COLO829 (cell line): ENCODE measurements around the gene PKLR.
"Not testable (repeated sequence)": the region's sequence is repeated elsewhere in the genome, so short reads cannot be mapped to it uniquely, and the experiment has no call there.

Source experiments
- DNase-seq: peaks from one replicate; pipeline ENCODE4 v3.0.0; 2012; ENCODE audit warnings: low spot score

The PKLR gene

DNA sequence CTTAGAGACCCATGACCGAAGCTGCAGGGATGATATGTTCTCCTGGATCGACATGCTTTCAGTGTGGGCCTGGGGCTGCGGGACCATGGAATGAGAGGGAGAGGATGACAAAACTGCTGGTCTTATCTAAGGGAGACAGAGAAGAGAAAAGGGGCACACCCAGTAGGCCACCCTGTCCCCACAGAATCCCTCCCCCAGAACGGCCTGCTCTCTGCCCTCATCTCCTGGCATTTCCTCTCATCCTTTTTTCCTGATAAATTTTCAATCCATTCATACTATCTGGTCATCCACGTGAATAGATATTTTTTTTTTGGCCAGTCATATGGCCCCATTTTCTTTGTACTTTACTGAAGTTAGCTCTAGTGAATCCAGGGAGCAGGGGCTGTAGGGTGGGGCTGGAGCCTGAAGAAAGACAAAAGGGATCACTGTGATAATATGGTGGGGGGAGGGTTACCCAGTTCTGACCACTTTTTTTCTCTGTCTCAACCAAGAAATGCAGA lies at the start of gene PKLR:
Gene PKLR (minus strand): TSS at position 97 of the 500 bp plus-strand sequence. CDS start 43 bp downstream, at position 54.
- DNase-seq, result no peak

DNA sequence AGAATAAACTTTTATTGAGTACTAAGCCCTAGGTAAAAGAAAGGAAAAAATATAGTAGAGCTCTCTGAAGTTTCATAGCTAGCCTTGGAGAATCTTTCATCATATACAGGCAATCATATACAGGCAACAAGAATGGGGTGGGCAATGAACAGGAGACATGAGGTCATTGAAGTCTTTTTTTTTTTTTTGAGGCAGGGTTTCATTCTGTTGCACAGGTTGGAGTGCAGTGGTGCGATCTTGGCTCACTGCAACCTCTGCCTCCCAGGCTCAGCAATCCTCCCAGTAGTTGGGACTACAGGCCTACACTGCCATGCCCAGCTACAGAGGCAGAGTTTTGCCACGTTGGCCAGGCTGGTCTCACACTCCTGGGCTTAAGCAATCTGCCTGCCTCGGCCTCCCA lies 41.6 kb upstream of the PKLR start:
- no peak for DNase-seq

DNA sequence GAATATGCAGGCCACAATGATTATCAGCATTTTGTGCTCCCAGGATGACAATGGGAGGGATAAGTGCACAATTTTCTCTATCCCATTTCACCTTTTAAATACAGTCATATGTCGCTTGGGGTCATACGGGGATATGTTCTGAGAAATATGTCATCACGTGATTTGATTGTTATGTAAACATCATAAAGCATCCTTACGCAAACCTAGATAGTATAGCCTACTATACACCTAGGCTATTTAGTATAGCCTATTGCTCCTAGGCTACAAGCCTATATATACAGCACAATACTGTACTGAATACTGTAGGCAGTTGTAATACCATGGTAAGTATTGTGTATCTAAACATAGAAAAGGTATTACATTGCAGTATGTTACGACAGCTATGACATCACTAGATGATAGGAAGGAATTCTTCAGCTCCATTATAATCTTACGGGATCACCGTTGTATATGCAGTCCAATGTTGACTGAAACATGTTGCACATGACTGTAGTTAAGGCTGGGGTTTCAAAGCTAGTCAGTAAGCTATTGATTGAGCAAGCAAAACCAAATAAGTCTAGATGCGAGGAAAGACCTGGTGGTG lies 38.4 kb upstream of the PKLR start:
- no peak for DNase-seq

DNA sequence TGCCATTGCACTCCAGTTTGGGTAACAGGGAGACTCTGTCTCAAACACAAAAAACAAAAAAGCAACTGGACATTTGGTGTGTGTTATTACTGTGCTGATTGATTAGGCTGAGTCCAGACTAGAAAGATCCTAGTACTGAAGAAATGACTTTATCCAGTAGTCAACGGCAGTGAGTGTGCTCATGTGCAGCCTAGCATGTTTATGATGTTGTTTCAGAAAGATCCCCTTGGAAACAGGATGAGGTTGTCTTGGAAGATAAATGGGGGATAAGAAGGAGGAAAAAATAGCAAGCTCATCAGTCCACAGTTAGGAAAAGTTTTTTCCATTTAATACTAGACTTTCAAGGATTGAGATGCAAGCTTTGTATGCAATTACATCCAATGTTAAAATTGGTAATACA lies 33.7 kb upstream of the PKLR start:
- no peak for DNase-seq

DNA sequence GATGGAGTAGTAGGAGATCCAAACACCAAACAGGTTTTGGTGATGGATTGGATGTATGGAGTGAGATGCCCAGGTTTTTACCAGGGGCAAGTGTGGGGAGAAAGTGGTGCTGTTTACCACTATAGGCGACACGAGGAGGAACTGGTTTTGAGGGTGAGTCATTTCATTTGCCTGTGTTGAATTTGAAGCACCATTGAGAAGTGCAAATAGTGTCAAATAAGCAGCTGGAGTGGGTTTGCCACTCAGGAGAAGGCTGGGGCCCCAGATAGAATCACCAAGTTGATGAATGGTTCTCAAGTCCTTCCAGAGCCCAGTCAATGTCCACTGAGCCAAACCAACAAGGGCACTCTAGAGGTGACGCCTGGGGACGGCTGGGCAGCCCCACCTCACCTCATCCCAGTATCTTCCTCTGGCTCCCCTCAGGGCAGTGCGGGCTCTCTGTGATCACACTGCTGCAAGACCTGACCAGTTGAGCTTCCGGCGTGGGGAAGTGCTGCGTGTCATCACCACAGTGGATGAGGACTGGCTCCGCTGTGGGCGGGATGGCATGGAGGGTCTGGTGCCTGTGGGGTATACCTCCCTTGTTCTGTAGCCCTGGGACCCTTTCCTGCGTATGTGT lies 28.9 kb upstream of the PKLR start:
- no peak for DNase-seq

DNA sequence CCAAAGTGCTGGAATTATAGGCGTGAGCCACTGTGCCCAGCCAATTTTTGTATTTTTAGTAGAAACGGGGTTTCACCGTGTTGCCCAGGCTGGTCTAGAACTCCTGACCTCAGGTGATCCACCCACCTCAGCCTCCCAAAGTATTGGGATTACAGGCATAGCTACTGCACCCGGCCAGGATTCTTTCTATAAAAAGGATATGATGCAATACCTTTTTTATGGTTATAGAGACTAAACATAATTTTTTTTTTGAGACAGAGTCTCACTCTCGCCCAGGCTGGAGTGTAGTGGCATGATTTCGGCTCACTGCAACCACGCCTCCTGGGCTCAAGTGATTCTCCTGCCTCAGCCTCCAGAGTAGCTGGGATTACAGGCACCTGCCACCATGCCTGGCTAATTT lies 27.6 kb upstream of the PKLR start:
- not testable (repeated sequence) for DNase-seq

DNA sequence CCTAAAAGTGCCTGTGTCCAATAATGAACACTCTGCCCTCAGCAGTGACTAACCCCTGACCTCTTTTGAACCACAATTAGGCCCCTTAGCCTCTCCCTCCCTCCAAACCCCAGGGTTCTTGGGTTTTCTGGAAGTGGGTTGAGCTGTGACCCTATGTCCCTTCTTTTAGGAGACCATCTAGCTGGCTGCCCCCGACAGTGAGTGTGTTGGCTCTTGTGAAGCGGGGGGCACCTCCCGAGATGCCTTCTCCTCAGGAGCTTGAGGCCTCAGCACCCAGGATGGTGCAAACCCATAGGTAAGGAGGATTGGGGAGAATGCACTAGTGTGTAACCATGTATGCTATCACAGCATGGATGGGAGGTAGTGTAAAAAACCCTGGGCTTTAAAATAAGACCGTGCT lies 26.7 kb upstream of the PKLR start:
- DNase-seq, result no peak

DNA sequence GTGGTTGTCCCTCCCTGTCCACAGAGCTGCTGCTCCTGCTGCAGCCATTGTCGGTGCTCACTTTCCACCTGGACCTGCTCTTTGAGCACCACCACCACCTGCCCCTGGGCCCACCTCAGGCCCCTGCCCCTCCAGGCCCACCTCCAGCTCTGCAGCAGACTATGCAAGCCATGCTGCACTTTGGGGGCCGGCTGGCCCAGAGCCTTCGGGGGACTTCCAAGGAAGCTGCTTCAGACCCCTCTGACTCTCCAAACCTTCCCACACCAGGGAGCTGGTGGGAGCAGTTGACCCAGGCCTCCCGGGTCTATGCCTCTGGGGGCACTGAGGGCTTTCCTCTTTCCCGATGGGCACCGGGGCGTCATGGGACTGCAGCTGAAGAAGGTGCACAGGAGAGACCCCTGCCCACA lies 25.4 kb upstream of the PKLR start:
- DNase-seq, result no peak

DNA sequence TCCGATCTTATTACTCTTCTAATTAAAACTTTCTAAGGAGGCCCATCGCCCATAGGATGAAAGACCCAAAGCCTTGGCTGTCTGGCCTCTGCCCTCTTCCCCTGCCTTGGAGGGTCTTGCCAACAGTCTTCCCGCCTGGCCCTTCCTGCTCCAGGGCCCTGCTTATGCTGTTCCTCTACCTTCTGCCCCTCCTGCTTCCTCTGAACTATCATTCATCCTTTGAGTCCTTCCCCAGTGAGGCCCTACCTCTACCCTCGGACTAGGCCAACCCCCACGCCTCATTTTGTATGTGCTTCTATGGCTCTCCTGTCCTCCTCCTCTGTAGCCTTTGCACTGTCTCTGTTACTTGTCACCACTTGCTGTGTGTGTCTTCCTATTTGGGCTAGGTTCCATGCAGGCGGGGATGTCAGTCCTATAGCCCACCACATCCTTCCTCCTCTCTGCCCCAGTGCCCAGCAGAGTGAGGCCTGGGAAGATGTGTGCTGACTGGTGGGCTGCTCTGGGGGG lies 24.8 kb upstream of the PKLR start:
- DNase-seq, result no peak

DNA sequence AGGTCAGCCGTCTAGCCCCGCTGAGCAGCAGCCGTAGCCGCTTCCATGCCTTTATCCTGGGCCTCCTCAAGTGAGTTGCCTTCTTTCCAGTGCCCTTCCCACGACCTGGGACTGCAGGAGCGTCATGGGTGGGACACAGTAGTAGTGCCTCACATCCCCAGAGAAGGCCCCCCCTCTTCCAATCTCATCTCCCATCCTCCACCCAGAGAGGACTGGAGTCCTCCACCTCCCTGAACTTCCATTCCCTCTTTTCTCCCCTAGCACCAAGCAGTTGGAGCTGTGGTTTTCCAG lies 24.3 kb upstream of the PKLR start:
- DNase-seq, result no peak

DNA sequence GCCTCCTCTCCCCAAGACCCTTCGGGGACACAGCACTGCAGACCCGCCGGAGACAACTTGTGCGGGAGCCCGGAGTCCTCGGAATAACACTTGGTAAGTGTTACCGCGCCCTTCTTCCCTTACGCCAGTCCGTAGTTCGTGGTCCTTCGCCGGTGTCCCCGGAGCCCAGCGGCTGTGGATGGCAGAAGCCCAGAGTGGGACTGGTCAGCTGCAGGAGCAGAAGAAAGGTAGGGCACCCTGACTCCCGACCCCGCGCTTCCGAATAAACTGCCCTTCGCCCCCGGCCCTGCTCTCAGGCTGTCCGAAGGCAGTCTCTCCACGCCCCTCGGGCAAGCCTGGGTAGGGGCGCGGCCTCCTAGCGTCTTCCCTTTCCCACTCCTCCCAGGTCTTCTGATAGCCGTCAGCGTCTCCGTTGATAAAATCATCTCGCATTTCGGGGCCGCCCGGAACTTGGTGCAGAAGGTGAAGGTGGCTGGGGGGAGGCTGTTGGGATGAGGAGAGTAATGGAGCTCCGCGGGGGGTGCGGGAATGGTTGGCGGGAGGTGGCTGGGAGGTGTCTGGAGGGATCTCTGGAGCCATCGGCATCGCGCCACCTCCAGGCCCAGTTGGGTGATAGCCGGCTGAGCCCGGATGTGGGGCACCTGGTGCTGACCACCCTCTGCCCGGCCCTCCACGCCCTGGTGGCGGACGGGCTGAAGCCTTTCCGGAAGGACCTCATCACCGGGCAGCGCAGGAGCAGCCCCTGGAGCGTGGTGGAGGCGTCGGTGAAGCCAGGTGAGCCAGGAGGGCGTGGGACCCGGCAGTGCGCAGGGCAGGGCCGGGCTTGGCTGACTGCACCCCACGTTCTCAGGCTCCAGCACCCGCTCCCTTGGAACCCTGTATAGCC lies 23.7 kb upstream of the PKLR start:
- DNase-seq, result no peak

DNA sequence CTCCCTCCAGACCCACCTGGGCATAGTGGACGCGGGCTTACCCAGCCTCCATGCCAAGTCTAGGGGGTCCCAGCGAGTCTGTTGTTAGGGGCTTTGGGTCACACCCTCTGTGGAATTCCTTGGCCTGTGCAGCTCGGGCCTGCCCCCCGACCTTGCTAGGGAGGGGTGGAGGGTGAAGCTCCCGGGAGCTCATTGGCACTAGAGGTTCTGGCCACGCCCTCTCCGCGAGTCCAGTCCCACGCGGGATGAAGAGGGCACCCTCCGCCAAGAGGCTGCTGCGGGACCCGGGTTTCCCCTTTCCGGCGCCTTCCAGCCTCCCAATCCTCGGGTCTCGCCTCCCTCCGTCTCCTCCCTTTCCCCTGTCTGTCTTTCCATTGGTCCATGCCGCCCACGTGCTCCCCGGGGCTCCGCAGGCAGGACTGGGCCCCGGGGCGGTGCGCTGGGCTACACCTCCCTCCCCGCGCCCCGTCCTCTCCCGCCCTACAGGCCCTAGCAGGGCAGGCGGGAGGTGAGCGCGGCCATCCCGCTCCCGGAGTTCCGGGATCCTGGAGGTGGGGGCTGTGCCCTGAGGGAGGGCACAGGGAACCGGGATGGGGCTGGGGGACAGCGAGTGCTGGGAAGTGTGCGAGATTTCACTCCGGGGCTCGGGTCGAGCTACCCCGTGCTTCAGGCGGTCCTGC lies 22.9 kb upstream of the PKLR start:
- peak; percentile 97 for DNase-seq

DNA sequence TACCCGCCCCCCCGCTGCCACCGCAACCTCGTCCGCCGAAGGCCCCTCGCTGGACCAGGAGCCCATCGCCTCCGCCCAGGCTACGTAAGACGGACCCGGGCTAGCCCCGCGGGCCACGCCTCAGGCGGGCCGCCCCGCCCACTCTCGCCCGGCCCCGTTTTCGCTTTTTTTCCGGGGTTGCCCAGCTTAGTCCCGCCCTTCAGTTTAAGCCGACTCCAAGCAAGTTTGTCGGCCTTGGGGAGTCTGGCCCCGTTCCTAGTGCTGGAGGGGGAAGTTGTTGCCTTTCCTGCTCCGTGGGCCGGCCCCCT lies 22.4 kb upstream of the PKLR start:
- DNase-seq, result peak; percentile 89

DNA sequence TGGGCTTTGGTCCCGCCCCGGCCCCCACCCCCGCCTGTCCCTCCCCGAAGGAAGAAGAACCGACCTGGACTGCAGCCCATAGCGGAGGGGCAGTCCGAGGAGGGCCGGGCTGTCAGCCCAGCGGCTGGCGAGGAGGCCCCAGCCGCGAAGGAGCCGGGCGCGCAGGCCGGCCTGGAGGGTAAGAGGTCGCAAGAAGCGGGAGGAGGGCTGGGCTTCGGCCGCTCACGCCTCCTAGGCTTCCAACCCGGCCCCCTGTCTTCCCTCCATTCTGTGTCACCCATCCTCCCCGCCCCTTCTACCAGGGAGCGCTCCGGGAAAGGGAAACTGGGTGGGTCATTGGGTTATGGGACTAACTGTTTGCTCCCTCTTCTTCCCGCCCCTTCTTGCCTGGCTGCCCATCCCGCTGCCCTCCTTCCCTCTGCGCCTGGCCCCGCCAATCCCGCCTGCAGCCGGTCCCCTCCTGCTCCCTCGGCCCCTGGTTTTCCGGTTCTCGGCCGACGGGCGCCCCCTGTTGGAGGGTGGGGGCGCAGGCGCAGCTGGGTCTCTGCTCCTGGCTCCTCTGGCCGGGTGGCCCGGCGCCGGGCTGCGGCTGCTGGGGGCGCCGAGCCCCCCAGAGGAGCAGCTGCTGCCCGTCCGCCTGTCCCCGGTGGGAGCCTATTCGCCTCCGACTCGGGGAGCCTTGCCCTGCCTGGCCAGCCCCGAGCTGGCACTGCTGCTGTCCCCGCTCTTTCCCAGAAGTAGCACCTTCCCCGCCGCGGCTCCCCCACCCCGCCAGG lies 21.9 kb upstream of the PKLR start:
- DNase-seq, result peak; percentile 97

DNA sequence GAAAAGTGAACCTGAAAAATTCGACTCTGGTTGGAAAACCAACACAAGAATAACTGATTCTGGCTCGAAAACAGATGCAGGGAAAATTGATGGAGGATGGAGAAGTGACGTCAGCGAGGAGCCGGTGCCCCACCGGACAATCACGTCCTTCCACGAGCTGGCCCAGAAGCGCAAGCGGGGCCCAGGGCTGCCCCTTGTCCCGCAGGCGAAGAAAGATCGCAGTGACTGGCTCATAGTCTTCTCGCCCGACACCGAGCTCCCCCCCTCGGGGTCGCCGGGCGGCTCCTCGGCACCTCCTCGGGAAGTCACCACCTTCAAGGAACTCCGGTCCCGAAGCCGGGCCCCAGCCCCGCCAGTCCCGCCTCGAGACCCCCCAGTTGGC lies 21.3 kb upstream of the PKLR start:
- DNase-seq, result no peak

DNA sequence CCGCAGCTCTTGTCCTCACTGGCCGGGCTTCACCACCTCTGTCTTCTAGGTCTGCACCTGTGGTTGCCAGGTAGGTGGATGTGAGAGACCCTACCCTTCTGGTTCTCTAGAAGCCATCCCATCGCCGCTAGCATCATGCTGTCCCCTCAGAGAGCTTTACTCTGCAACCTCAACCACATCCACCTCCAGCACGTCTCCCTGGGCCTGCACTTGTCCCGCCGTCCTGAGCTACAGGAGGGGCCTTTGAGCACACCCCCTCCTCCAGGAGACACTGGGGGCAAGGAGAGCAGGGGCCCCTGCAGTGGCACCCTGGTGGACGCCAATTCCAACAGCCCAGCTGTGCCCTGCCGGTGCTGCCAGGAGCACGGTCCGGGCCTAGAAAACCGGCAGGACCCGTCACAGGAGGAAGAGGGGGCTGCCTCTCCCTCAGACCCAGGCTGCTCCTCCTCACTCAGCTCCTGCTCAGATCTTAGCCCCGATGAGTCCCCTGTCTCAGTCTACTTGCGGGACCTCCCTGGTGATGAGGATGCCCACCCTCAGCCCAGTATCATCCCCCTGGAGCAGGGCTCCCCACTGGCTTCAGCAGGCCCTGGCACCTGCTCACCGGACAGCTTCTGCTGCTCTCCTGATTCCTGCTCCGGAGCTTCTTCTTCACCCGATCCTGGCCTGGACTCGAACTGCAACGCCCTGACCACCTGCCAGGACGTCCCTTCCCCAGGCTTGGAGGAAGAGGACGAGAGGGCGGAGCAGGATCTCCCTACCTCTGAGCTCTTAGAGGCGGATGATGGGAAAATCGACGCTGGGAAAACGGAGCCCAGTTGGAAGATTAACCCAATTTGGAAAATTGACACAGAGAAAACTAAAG lies 20.6 kb upstream of the PKLR start:
- DNase-seq, result no peak

DNA sequence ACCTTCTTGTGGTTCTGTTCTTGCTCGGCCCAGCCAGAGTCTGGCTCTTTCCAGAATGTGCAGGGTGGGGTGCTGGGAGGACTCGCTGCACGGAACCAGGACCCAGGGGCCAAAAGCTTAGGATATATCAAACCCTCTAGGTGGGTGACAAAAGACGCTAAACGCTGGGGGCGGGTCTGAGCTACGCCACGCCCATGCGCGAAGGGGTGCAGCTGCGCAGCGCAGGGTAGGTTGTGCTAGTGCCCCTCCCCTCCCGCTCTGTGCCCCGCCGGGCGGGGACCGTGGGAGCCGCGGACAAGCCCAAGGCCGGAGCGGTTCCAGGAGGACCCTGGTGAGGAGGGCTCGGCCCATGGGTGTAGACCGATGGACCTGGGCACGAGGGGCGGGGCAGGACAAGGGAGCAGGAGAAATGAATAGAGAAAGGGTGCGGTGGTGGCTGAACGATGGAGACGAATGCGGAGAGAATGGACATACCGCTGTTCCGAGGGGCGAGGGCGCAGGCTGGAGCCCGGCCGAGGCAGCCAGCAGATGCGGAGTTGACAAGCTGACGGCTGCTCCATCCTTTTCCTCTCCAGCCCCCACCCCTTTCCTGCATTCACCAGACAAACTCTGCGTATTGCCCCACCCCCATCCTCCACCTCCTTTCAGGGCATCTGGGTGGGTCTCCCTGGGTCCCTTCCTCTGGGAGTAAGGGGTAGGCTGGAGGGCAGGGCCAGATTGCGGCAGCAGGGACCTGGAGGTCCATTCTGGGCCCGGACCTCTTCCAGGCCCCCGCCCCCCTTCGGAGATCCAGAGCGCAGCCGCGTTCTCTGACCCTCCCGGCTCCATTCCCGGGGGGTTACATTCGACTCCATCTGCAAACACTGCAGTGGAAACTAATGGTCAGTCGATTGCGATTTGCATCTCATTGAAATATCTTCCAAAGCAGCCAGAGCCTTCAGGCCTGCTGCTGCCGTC lies 19.7 kb upstream of the PKLR start, which contains the start of gene RUSC1:
Gene RUSC1 (plus strand): TSS at position 234 of the 957 bp plus-strand sequence. CDS start 880 bp downstream, outside the sequence.
- DNase-seq, result no peak

DNA sequence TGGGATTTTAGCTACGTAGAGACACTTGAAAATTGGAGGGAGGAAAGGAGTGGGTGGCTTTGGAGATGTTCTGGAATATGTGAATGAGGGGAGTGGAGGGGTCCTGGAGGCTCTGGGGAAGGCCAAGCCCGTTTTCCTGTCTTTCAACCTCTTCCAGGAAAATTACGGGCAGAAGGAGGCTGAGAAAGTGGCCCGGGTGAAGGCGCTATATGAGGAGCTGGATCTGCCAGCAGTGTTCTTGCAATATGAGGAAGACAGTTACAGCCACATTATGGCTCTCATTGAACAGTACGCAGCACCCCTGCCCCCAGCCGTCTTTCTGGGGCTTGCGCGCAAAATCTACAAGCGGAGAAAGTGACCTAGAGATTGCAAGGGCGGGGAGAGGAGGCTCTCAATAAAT lies 19.0 kb upstream of the PKLR start:
- no peak for DNase-seq

DNA sequence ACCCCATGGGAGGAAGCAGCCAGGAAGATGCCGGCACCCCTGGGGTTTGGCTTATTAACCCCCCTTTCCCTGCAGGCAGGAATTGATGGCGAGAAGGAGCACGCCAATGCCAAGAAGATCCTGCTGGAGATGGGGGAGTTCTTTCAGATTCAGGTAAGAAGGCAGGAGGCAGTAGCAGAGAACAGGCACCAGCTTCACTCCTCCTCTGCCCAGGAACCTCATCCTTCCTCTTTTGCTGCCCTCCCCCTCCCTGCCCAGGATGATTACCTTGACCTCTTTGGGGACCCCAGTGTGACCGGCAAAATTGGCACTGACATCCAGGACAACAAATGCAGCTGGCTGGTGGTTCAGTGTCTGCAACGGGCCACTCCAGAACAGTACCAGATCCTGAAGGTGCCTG lies 18.3 kb upstream of the PKLR start:
- DNase-seq, result no peak

DNA sequence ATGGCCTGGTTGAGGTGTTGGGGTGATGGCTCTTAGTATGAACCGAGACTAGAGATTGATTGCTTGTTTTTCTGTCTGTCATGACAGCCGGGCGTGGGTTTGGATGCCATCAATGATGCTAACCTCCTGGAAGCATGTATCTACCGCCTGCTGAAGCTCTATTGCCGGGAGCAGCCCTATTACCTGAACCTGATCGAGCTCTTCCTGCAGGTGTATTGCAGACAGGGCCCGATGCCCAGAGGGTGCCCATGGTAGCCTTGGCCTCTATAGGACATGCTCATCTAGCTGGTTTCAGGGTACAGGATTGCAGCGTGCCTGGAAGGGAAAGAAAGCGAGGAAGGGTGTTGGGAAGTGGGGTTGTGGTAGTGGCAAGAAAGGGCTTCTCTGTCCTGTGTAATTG lies 16.8 kb upstream of the PKLR start:
- DNase-seq, result no peak
